HG02588 (cell line): Measurements from ENCODE around the gene GOLIM4.
"Not testable (repeated sequence)": the region's sequence is repeated elsewhere in the genome, so short reads cannot be mapped to it uniquely, and the experiment has no call there.

Experiments used
- ATAC-seq: cut with Tn5 transposase; IDR thresholded peaks from one replicate; pipeline ENCODE4 v1.9.1; 2021; ENCODE audit warnings: mild to moderate bottlenecking, moderate library complexity; ENCODE audit not compliant: unreplicated experiment

GOLIM4 gene

GRCh38 chr3:168095611-168096209 is at the start of gene GOLIM4:
Gene GOLIM4 (minus strand): TSS chr3:168095924. CDS start chr3:168095285, 639 bp downstream.
- ATAC-seq = peak; percentile 89

GRCh38 chr3:168141405-168141998 is 45.8 kb upstream of the GOLIM4 start:
- ATAC-seq = no peak

- ATAC-seq = no peak
Observed at GRCh38 chr3:168139947-168140346, 44.2 kb upstream of the GOLIM4 start.

- ATAC-seq = no peak
Observed at GRCh38 chr3:168138421-168138820, 42.7 kb upstream of the GOLIM4 start.

GRCh38 chr3:168134931-168135330 is 39.2 kb upstream of the GOLIM4 start:
- peak; percentile 79 for ATAC-seq

- not testable (repeated sequence) for ATAC-seq
Observed at GRCh38 chr3:168130250-168130649, 34.5 kb upstream of the GOLIM4 start.

- not testable (repeated sequence) for ATAC-seq
Observed at GRCh38 chr3:168128463-168128862, 32.7 kb upstream of the GOLIM4 start.

- no peak for ATAC-seq
Observed at GRCh38 chr3:168127466-168127865, 31.7 kb upstream of the GOLIM4 start.

GRCh38 chr3:168124791-168125190 is 29.1 kb upstream of the GOLIM4 start:
- no peak for ATAC-seq

- ATAC-seq = no peak
Observed at GRCh38 chr3:168124291-168124690, 28.6 kb upstream of the GOLIM4 start.

GRCh38 chr3:168123201-168124176 is 27.8 kb upstream of the GOLIM4 start:
- ATAC-seq = no peak

GRCh38 chr3:168121184-168122017 is 25.7 kb upstream of the GOLIM4 start:
- ATAC-seq = no peak

- ATAC-seq = no peak
Observed at GRCh38 chr3:168117853-168118313, 22.2 kb upstream of the GOLIM4 start.

- ATAC-seq = no peak
Observed at GRCh38 chr3:168117059-168117458, 21.3 kb upstream of the GOLIM4 start.

GRCh38 chr3:168116279-168116678 is 20.6 kb upstream of the GOLIM4 start:
- no peak for ATAC-seq

- no peak for ATAC-seq
Observed at GRCh38 chr3:168113848-168114247, 18.1 kb upstream of the GOLIM4 start.

- no peak for ATAC-seq
Observed at GRCh38 chr3:168112894-168113293, 17.2 kb upstream of the GOLIM4 start.

GRCh38 chr3:168104361-168104760 is 8.6 kb upstream of the GOLIM4 start:
- no peak for ATAC-seq

GRCh38 chr3:168102735-168103410 is 7.1 kb upstream of the GOLIM4 start:
- no peak for ATAC-seq
